ENCODE data around the gene FGD4.
"Not testable (repeated sequence)": the region's sequence is repeated elsewhere in the genome, so short reads cannot be mapped to it uniquely, and the experiment has no call there.

Gene FGD4

DNA sequence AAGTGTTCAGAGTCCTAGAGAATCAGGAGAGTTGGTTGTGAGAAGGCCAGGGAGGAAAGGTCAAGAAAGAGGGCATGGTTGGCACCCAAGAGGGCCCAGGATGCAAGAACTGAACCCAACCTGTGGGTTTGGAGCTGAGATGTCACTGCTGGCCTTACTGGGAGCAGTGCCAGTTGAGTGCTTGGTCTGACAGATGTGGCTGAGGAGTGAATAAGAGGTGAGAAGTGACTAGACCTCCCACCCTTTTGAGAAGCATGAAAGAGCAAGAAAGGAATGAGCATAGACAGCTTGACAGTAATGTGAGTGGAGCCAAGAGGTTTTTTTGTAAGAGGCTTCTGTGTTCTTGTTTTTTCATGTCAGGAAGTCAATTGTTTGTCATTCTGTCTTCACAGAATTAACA is 95.3 kb downstream of the FGD4 start:
- no peak for DNase-seq (ENCODE audit: low read depth in 2 of 2)

DNA sequence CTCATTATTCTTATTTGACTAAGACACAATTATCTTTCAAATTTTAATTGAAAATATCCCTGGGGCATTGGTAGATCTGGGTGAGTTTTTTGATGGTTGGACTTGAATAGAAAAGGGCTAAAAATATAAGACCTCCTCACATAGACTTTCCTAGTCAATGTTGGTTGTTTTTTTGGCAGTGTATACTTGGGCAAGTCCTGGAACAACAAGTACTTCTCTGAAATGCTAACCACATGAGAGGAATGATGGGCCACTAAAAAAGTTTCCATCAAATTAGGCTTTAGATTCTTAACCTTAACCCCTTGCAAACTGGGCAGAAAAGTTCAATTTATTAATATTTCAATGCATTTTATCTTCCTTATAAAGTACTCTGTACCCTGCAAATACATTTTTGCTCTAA is 97.6 kb downstream of the FGD4 start:
- DNase-seq (ENCODE audit: low read depth in 2 of 2): no peak

DNA sequence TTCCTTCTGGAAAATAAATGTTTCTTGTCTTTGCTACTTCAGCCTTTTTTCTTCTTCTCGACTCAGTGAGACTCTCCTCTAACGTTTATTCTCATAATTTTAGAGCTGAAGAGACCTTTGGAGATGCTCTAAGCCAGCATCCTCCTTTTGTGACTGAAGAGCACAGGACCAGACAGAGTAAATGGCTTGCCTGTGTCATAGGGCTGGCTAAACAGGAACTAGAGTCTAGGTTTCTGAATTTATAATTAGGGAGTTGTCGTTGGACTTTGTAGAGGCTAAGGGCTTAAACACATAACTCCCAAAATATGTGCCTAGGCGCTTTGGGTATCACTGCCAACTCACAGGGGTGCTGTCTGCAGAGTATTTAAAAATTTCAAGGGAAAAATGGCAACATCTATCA is 98.5 kb downstream of the FGD4 start:
- DNase-seq (ENCODE audit: low read depth in 2 of 2): no peak

DNA sequence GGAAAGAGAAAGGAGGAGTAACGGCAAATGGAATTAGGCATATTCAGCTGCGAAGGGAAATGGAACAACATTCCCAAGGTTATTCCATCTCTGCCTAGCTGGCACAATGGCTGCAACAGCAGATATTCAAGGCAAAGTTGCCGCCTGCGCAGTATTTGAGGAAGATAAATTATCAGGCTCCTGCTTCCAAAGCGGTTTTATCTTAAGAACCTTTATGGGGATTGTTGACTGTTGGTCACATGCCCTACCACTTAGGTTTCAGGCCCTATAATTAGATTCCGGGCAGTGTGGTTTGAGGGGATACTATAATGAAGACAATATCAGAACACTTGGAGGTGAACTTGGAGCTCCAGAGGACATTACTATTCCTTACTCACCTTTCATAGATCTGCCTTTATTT is 99.7 kb downstream of the FGD4 start:
- no peak for DNase-seq (ENCODE audit: low read depth in 2 of 2)

DNA sequence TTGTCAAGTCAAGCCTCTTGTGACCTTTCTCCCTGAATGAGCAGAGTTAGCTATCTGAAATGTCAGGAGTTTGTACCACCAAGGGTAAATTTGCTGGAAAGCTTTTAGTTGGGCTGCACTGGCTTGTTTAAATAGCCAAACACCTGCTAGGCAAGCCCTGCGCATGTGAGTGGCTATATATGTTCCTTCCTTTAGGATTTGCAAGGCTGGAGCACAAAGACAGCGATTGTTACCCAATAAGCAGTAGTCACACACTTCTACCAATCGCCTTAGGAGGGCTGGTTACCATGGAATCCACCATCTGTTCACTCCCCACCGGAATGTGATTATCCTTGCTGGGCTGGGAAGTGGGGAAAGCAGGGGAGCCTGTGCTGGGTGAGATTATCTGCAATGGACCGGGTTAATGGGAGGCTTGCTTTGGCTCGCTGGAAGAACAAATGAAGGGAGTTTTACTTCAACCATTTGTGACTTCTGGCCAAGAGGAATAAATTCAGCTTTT is 102.5 kb downstream of the FGD4 start:
- DNase-seq (ENCODE audit: low read depth in 2 of 2): no peak

DNA sequence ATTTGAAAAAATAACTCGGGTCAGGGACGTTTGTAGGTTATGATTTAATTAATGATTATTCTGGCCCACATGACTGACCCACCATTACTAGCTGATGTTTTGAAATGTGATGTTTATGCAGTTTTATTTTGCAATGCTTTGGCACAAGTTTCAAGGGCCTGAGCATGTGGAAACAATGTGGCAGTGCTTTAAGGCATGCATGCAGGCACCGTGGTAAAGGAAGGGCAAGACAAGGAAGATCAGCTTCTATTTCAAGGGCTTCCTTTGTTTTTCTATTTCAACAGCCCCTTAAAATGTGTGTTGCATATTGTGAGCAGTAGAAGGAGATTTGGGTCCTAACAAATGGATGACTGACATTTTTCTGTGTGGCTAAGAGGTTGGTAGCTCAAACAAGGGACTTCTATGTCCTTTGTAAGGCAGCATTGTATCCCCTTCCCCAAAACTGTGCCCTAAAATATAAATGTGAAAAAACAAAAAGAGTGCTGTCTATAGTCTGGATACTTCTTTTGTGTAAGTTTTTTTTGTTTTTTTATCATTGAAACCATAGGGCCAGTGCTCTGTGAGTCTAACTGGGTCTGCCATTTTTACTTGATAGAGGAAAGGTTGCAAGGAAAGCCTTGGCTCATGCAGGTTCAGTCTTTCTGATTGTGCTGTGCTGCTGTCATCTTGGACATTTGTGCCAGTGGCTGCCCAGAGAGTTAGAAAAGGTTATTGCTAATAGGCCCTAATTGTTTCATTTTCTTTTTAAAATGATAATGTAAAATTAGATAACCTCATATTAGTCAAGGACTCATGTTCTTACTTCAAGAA is 103.5 kb downstream of the FGD4 start:
- DNase-seq (ENCODE audit: low read depth in 2 of 2): no peak

DNA sequence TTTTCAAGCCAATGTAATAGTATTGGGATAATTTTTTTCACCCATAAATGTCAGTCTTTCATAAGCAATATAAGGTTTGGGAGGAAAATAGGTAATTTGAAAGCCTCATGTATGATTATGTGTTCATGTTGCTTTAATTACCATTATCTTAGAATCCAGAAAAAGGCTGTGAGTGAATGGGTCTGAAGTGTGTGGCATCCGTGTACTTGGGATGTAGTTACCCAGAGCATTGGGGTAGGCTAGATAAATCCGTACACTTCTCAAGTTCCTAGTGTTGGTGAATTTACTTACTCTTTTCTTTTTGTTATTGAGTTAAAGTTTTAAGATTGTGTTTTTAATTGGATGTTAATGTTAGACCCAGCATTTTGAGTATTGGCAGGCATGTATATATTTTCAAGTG is 104.4 kb downstream of the FGD4 start:
- DNase-seq (ENCODE audit: low read depth in 2 of 2): no peak

DNA sequence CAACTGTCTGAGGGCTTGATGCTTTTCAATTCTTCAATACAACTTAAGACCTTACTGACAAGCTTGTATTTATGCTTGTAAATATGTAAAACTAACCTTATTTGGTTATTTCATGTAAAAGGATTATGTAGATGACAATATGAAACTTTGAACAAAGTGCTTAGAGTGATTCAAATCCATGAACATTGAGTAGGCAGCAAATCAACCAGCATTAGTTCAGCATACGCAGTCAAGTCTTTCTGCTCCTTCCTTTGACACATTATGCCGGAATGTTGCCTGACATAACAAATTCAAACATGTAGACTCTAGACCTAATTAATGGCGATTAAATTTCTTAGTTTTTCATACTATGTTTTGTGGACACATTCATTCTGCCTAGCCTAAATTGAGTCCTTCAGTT is 105.2 kb downstream of the FGD4 start:
- DNase-seq (ENCODE audit: low read depth in 2 of 2): no peak

DNA sequence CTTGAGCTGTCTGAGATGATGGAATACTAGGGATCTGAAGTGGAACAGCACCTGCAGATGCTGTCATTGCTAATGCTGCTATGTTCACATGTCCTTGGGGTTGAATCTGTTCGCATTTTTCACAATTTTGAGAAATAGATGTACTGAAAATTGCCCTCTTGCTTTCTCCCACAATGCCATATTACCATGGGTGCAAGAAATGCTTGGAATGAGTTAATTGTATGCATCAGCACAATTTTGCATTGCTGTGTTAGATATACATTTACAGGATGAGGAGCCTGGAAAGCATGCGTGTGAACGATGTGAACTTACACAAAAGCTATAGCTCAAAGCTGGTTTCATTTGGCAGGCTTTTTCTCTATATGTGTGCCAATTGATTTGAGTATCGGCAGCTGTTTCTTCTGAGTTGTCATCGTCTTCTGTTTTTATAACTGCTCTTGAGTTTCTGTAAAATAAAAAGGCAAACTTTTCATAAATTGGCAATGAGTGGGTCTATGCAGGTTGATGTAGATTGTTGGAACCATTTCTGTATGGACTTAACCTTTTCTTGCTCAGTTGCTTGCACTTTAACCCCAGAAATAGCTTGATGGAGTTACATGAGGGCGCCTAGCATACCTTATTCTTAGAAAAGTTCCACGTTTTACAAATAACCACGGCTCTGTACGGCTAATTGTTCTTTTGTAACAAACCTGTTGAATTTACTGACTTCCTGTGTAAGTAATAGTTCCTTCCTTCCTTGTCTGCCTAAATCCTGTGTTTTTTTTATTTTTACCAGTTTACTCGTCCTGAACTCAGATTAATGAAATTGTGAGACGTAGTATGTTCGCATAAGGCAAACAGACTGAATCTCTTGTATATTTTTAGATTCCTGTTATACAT is 105.9 kb downstream of the FGD4 start:
- no peak for DNase-seq (ENCODE audit: low read depth in 2 of 2)

DNA sequence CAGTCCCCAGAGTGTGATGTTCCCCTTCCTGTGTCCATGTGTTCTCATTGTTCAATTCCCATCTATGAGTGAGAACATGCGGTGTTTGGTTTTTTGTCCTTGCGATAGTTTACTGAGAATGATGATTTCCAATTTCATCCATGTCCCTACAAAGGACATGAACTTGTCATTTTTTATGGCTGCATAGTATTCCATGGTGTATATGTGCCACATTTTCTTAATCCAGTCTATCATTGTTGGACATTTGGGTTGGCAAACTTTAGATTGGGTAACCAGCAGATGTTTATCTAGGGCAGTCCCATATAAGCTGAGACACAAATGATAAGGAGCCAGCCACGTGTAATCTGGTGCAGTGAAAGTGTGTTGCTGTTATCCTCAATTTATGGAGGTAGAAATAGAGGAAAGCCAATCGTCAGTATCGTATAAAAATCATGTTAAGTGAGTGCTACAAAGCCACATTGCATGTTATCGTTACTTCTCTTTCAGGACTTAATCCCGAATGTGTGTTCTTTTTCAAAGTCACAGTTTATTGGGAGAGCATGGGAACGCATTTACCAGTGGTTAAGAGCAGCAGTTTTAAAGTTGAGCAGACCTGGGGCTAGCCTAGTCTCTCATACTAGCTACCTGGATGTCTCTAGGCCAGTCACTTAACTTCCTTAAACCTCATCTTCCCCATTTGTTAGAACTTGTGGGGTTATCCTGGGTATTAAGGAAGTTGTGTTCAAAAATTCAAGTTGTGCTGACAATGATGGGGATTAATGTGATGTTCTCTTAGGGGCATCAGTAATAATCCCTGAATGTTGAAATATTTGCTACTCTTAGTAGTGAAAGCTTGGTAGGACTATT is 108.0 kb downstream of the FGD4 start:
- DNase-seq (ENCODE audit: low read depth in 2 of 2): not testable (repeated sequence)

DNA sequence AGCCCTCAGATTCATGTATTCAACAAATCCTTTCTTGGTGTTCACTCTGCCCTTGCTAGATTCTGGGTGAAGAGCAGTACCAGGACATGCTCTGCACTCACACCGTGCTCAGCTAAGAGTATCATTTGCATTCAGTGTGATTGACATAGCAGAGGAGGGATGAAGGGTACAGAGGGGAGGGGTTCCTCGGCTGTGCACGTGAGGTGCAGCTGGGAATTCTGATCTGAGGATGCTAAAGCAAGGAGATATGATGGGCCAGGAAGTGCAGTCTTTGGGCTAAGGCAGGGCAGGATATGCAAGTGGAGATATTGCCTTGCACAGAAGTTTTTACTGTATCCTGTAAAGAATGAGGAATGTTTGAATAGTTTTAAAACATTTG is 108.6 kb downstream of the FGD4 start:
- no peak for DNase-seq (ENCODE audit: low read depth in 2 of 2)

DNA sequence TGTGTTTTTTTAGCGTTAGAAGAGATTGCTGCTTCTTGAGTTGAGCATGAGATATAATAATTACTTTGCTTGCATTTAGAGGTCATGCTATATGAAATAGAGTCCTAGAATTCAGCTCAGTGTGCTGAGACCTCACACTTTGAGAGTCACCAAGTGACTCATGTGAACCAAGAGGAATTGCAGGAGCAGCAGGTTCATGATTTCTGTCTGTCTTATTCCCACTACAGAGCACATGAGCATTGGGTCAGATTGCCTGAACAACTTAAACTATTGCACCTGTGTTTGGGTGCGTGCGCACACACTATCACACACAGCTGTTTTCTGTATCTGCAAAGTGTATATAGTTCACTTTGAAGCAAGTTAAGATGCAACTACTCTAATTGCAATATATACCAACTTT is 109.3 kb downstream of the FGD4 start:
- DNase-seq (ENCODE audit: low read depth in 2 of 2): no peak

DNA sequence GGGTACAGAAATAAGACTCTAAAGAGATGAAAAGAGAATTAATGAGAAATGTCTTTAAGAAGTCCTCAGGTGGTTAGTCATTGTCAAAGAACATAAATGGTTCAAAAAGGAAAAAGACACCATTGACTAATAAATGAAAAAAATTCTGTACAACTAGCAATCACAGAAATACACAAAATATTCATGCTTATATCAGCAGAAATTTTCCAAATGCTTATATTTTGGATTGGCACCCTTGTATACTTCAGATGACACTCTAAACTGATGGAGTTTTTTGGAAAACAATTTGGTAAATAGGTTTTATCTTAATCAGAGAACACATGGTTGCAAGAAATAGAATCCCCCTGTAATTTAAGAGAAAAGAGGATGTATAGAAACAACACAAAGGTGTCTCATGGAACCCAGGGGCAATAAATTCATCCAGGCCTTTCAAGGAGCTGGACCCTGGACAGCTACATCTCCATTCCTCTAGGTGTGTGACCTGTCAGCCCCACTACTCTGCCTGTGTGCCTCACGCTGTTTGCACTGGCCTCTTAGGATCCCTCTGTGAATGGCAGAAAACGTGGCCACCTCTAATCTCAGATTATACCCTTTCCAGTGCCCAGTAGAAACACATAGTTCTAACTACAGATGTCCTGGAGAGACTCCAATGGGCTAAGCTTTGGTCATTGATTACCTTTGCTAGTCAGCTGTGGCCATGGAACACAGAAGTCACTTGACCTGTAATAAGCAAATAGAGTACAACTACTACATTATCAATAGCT is 110.2 kb downstream of the FGD4 start:
- DNase-seq (ENCODE audit: low read depth in 2 of 2): no peak

DNA sequence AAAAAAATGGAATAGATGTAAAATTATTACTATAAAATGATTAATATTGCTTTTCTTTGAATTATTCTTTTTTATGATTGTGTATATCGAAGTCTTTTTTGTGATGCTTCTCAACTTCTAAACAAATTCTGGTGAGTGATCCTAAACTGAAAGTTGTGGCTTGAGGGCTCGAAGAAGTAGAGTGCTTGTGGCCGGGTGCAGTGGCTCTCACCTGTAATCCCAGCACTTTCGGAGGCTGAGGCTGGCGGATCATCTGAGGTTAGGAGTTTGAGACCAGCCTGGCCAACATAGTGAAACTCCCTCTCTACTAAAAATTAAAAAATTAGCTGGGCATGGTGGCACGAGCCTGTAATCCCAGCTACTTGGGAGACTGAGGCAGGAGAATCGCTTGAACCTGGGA is 112.6 kb downstream of the FGD4 start:
- DNase-seq (ENCODE audit: low read depth in 2 of 2): not testable (repeated sequence)

DNA sequence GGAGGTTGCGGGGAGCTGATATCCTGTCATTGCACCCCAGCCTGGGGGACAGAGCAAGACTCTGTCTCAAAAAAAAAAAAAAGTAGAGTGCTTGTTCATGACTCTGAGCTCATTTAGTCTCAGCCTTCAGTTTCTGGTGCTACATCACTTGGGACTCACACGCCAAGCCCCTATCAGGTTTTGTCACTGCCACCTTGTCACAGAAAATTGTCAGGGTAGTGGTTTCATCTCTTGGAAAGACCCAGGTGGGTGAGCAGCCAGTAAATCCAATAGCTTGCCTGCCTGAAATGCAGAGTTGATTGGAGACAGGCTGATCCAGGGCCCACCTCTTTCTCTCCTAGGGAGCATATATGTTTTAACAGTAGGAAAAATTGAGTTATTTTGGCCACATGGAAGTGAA is 113.0 kb downstream of the FGD4 start:
- no peak for DNase-seq (ENCODE audit: low read depth in 2 of 2)

DNA sequence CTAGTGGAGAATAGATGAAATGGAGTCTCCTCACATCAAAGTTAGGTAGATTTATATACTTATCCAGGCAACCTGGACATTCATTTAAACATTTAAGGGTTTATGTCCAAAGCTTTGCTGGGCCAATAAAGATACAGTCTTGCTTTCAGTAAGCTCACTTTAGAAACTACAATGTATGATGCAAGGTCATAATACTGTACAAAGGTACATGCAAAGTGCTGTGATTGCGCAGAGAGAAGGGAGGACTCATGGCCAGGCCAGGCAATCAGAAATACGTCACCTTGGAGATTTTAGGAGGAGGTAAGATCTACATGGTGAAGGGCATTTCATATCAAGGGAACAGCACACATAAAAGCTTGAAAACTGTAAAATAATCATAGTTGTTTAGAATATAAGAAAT is 113.6 kb downstream of the FGD4 start:
- no peak for DNase-seq (ENCODE audit: low read depth in 2 of 2)

DNA sequence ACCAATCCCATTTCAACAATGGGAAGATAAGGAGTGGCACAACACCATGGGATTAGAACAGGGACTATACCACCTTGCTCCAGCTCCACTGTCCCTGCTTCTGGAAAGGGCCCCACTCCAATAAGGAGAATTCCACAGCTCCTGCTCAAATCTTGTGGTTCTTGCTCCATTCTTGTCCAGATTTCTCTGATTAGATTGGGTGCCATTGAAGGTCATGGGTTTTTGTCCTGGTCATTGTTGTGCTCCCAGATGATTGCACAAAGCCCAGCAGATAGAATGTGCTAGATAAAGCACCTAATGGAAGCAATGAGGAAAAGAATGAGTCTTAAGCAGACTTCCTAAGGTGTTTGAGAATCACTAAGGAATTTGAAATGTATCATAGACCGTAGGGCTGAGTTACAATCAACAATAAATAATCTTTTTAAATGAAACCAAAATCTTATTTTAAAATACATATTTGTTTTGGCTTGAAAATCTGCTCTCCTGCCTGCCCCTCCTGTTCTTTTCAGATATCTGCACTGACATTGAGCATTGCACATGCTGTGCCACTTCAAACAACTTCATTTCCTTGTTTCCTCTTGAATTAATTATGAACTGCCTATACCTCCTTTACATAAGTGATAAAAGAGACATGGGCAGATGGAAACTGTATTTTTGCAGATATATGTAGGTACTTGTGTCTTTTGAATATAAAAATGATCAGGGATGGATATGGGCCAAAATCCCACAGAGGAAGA is 115.9 kb downstream of the FGD4 start:
- no peak for DNase-seq (ENCODE audit: low read depth in 2 of 2)

DNA sequence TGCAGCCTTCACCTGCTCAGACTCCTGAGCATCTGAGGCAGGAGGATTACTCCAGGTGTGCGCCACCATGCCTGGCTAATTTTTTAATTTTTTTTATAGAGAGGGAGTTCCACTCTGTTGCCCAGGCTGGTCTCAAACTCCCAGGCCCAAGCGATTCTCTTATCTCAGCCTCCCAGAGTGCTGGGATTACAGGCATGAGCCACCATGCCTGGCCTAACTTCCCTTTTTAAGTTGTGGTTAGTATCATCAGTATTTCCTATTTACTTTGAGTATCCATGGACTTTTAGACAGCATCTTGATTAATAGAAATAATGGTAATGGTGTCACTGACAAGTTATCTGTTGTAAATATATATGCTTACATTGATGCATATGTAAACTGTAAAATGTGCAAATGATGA is 116.9 kb downstream of the FGD4 start:
- DNase-seq (ENCODE audit: low read depth in 2 of 2): no peak

DNA sequence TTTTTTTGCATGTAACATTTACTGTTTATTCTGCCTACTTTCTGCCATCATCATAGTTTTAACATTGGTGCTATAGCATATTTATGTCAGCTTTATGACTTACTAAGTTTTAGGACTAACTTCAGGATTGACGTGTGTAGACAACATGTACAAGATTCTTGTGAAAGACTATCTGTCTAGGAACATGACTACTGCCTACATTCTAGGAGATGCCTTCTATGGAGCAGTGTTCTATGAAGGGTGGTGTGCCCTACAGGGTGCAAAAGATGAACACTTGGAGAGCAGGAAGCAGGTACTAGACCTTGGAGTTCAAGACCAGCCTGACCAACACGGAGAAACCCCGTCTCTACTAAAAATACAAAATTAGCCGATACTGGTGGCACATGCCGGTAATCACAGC is 118.6 kb downstream of the FGD4 start:
- DNase-seq (ENCODE audit: low read depth in 2 of 2): no peak

DNA sequence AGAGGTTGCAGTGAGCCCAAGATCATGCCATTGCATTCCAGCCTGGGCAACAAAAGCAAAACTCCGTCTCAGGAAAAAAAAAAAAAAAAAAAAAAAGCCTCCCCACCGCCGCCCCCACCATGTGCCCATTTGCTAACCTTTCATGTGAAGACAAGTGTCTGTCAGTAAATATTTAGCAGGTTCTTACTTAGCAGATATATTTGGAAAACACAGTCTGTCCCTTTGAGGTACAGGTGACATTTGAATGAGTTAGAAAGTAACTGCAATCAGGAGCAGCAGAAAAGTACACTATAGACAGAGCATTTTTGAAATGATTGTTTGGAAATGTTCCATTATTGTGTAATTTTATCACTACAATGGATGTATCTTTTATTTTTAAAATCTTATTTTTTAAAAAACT is 119.7 kb downstream of the FGD4 start:
- no peak for DNase-seq (ENCODE audit: low read depth in 2 of 2)

All from stimulated activated CD4-positive, alpha-beta T cell treated with anti-CD3 and anti-CD28 coated beads, Interleukin-1b, Interleukin-23, amount 100 ng/mL, for 4 hours (primary cell).